Activated CD4-positive, CD25-positive, alpha-beta regulatory T cell treated with anti-CD3 and anti-CD28 coated beads, Interleukin-2, amount 50 U/mL, for 16 hours (primary cell): ENCODE measurements around the gene RHEB.
"Not testable (repeated sequence)": the region's sequence is repeated elsewhere in the genome, so short reads cannot be mapped to it uniquely, and the experiment has no call there.

ENCODE experiments used
- DNase-seq: peaks from one replicate; pipeline ENCODE4 v3.0.0-alpha.2; 2020; ENCODE audit warnings: low read depth, low spot score

The RHEB gene, protein sequence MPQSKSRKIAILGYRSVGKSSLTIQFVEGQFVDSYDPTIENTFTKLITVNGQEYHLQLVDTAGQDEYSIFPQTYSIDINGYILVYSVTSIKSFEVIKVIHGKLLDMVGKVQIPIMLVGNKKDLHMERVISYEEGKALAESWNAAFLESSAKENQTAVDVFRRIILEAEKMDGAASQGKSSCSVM

DNA sequence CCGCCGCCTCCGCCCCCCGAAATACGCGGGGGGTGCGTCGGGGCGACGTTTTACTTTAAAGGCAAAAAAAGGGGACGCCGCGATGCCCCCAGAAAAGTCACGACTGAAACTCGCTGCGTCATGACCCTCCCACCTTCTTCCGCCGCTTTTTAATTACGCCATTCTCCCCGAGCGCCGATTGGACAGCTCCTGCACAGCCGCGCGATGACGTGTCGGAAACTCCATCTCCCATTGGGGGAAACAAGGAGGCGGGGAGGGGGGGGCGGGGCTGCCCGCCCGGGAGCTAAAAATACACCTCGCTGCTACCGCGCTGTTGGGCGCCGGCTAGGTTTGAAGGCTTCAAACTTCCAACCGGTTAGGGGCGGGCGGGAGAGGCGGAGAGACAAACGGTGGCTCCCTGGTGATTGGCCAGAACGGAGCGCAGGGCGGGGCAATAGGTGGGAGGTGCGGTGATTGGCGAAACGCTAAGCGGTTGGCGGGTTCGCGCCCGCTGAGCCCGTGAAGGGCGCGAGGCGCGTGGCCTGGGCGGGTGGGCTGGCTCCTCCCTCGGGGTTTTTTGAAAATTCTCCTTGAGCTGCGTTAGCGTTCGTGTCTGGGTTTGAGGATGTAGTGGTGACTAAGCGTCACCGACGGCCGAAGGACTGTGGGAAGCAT is at the start of gene RHEB:
Gene RHEB, minus strand, starts transcription at position 131 of the 654 bp plus-strand sequence. CDS start 384 bp downstream, outside the sequence.
- peak; percentile 96 for DNase-seq

DNA sequence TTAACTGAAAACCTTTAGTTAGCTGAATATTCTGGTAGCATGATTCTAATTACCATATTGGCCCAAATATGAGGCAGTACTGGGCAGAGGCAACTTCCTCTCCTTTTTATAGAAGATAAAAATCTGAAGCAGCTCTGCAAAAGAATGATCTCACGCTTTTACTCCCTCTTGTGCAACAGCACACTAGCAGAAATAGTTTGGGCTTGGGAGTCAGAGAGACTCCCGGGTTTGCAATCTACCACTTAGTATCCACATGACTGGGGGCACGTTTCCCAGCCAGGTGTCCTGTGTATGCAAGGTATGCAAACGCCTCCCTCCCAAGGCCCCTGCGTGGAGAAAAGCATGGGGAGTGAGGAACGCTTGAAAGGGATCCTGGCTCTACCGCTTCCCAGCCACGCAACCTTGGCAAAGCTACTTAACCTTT is 47.2 kb upstream of the RHEB start:
- no peak for DNase-seq

- no peak for DNase-seq
Measured at GRCh38 chr7:151565541-151565940, 45.8 kb upstream of the RHEB start.

GRCh38 chr7:151560243-151560642 is 40.5 kb upstream of the RHEB start:
- no peak for DNase-seq

- DNase-seq: no peak
Measured at GRCh38 chr7:151559557-151560183, 40.0 kb upstream of the RHEB start.

- DNase-seq: no peak
Measured at GRCh38 chr7:151558575-151558974, 38.9 kb upstream of the RHEB start.

DNA sequence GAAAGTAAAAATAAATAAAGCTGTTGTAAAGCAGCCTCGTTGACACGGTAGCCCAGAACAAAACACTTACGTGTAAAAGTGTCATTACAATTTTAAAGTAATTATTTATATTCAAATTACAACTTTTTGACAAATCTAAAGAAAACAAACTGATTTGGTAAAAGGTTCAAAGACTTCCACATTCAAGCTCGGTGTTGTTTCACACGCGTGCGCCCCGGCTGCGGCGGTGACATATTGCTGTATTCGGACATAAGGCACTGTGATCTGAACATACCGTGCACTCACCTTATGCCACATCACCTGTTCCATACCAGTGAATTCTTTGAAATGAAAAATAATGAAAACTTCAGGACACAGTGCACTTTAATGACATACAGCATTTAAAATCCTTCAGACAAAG is 36.9 kb upstream of the RHEB start:
- no peak for DNase-seq

- DNase-seq: no peak
Measured at GRCh38 chr7:151553356-151553755, 33.7 kb upstream of the RHEB start.

GRCh38 chr7:151552352-151553028 is 32.8 kb upstream of the RHEB start:
- DNase-seq: no peak

- no peak for DNase-seq
Measured at GRCh38 chr7:151551820-151552219, 32.1 kb upstream of the RHEB start.

DNA sequence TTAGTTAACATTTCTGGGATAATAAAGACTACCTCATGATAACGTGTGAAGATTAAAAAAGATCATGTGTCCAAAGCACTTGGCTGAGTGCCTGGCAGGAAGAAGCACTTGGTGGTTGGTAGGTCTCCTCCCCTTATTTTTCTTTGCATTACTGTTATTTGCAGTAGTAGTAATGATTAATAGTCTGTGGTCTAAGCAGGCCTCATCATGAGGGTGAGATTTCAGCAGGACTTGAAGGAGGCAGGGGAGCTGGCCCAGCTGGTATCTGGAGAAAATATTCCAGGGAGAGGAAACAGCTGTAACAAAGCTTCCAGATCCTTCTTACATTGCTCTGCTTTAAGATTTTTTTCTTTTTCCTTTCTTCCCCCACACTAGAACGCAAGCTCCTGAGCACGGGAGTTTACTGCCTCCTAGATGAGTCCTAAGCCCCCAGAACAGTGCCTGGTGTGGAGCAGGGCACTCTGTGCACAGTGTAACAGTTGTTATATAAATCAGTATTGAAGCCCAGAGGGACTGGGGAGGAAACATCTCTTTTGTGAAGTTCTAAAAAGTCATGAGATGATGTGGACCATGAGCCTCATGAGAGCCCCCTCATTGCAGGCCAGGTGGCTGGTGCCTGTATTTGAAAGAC is 31.1 kb upstream of the RHEB start:
- no peak for DNase-seq

DNA sequence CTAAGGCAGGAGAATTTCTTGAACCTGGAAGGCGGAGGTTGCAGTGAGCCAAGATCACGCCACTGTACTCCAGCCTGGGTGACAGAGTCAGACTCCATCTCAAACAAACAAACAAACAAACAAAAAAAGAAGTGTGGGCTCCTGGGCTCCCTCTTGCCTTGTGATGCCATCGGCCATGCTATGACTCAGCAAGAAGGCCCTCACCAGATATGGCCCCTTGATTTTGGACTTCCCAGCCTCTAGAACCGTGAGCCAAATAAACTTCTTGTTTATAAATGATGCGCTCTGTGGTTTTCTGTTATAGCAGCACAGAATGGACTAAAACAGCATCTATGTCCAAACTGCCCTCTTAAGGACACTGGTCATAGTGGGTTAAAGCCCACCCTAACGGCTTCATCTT is 29.9 kb upstream of the RHEB start:
- DNase-seq: no peak

DNA sequence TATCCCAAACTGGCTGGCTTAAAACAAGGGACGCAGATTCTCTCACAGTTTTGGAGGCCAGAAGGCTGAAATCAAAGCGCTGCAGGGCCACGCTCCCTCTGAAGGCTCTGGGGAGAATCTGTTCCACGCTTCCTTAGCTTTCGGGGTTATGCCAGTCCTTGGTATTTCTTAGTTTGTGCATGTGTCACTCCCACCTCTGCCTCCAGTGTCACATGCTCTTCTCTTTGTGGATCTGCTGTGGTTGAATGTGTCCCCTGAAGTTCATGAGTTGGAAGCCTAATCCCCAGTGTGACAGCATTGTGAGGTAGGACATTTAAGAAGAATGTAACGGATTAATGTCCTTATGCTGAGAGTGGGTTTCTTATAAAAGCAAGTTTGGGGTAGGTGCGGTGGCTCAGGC is 29.4 kb upstream of the RHEB start:
- no peak for DNase-seq

DNA sequence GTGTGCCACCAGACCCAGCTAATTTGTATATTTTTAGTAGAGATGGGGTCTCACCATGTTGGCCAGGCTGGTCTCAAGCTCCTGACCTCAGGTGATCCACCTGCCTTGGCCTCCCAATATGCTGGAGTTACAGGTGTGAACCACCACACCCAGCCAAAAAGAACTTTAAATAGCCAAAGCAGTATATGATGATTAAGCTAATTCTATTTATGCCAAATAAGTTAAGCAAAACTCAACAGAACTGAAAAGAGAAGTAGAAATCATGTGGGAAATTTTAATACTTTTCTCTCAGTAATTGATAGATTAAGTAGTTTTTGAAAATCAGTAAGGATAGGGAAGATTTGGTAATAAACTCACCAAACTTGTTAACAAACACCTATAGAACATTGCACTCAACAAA is 24.5 kb upstream of the RHEB start:
- DNase-seq: no peak

- no peak for DNase-seq
Measured at GRCh38 chr7:151542606-151543130, 23.0 kb upstream of the RHEB start.

DNA sequence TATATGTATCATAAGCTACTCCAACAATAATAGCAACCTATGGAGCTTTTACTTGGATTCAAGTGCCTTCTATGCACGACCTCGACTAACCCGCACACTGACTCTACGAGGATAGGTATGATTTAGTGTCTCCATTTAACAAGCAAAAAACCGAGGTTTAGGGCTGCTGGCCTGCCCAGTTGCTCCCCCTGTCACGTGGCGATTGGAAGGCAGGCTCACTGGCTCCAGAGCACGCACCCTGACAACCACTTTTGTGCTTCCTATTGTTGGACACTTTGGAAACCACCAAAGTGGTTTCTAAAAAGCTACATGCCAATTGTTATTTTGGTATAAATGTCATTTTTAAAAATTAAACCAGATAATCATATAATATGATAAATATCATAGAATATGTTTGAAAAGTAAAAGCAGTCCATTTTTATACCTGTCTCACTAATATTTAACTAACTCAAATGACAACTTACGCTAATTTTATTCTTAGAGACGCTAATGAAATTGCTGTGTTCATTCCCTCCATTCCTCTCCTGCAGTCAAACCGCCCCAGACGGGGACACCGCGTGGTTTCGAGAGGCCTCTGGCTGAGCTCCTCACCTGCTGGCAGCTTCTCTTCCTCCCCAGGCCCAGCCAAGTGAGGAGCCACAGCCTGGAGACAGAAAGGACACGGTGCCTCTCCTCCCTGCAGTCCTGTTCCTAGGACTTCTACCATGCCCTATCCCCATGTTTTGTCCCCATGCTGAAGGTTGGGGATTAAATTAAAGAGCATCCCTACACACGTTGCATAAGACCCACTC is 22.2 kb upstream of the RHEB start:
- no peak for DNase-seq

GRCh38 chr7:151540146-151540545 is 20.5 kb upstream of the RHEB start:
- DNase-seq: no peak

DNA sequence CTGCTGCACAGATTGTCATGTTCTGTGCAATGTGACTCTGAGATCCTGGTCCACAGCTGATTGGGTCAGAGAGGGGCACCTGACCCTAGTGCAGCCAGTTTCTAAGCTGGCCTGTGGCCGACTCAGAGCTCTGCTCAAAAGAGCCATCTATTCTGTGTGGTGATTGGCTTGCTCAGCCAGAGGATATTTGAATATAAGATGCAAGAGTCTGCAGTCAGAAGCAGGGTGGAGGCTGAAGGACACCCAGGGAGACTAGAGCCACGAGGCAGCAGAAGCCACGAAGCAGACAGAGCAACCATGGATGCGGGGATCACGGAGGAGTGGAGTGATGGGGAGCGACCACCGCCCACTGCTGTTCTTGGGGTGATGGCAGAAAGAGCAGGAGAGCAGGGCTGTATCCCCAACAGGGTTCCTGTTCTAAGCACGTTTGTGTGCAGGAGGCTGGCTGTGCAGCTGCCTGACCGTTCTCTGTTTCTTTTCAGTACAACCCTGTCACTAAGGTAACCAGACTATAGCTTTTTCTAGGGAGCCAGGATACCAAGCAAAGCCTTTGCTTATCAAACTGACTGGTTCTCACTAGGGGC is 19.5 kb upstream of the RHEB start:
- no peak for DNase-seq

- DNase-seq: no peak
Measured at GRCh38 chr7:151537818-151538561, 18.3 kb upstream of the RHEB start.

DNA sequence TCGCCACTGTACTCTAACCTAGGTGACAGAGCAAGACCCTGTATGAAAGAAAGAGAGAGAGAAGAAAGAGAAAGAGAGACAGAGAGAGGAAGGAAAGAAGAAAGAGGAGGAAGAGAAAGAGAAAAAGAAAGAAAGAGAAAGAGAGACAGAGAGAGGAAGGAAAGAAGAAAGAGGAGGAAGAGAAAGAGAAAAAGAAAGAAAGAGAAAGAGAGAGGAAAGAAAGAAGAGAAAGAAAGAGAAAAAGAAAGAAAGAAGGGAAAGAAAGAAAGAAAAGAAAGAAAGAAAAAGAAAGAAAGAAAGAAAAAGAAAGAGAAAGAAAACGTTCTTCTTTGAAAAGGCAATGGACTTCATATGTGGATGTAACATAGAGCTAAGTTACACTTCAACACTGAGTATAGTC is 16.5 kb upstream of the RHEB start:
- DNase-seq: not testable (repeated sequence)
